ENCODE results near the gene LNX2.

LNX2 gene

DNA sequence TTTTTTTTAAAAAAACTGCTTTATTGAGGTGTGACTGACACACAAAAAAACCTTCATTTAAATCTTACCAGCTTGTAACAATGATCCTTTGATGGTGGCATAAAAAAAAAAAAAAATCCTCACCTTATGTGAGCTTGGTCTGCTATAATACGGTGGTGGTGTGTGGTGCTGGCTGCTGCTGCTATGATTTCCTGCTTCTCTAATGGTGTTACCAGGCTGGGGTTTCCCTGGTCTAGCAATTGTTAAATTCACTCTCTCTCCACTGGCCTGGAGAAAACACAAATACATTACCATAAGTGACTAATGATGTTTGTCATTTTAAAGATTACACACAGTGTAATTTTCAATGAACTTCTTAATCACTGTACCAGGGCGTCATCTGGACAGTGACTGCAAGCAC, 60.6 kb downstream of the LNX2 start:
- no peak for DNase-seq (ENCODE audit: low read depth)

DNA sequence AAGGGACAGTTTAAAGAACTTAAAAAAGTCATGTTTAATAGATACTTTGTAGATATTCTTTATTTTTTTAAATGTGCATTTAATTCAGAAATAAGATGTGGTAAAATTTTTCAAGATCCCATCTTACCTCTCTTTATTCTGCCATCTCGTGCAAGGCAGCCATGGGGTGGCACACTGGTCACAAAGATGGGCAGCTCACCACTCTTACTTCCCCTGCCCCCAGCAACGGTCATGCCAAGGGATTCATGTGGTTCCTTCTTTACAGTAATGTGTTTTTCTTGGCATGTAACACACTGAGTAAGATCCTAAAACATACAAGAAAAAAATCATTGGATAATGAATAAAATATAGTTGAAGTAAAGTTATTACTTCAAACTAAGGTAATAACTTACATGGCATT, 64.2 kb downstream of the LNX2 start:
- DNase-seq (ENCODE audit: low read depth): no peak

DNA sequence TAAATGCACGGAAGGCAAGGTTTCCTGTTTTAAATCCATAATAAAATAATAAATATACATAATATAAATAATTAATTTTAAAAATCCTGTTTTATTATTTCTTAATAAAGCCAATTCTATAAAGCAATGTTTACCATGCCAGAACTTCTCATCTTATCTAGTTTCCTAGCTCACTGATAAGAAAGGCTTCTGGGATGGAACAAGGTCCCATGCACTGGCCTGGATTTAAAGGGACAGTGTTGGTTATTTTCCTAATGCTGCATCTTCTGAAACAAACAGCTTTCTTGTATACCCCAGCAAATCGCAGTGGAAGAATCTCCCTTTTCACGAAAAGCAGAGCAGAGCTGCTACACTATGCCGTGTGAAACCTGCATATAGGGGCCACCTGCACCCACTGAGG, 68.8 kb downstream of the LNX2 start:
- DNase-seq (ENCODE audit: low read depth): no peak

DNA sequence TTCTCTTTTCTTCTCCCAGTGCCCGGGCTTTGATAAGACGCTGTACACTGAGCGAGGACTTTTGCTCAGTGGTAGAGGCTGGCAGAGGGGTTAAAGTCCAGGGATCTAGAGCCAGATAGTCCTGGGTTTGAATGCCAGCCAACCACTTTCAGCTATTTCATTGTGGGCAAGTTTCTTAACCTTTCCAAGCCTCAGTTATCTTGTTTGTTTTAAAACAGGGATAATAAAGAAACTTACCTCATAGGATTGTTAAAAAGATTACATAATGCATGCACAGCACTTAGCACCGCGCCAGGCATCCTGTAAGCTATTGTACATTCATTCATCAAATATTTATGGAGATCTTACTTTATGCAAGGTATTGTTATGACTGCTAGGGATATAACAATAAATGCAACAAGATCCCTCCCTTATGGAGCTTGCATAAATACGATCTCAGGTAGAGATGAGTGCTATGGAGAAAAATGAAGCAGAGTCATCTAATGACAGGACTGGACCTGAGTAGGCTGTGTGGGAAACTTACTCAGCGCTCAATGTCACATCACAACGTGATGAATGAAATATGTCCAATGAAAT, 70.8 kb downstream of the LNX2 start:
- no peak for DNase-seq (ENCODE audit: low read depth)

DNA sequence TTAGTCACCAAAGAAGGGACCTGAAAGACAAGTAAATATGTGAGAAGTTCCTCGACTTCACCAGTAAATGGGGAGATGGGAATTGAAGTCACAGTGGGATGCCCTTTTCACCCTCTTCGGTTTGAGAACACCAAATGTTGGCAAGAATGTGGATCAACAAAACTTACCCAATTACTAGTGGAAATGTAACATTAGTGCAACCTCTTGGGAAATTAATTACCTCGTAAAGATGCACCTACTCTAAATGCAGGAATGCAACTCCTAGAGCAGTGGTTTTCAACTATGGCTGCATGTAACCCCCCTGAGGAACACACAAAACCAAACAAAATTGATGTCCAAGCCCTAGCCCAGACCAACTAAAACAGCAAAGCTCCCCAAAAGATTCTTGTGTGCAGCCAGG, 78.1 kb downstream of the LNX2 start:
- no peak for DNase-seq (ENCODE audit: low read depth)

DNA sequence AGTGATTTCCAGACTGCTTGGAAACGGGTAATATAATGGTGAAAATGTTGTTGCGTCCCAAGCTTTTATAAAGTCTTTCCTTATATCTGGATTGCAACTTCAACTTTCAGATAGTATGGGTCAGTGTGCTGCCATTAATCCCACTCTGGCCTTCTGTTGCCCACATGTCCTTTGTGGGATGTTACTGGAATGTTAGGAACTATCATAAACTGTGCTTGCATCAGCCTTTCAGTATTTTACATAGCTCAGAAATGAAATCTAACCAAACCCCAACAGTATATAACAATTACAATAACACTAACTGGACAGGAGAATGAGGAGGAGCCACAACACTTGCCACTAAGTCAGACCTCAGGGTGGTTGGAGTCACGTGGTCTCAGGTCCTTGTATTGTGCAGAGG, 78.9 kb downstream of the LNX2 start:
- DNase-seq (ENCODE audit: low read depth): no peak

DNA sequence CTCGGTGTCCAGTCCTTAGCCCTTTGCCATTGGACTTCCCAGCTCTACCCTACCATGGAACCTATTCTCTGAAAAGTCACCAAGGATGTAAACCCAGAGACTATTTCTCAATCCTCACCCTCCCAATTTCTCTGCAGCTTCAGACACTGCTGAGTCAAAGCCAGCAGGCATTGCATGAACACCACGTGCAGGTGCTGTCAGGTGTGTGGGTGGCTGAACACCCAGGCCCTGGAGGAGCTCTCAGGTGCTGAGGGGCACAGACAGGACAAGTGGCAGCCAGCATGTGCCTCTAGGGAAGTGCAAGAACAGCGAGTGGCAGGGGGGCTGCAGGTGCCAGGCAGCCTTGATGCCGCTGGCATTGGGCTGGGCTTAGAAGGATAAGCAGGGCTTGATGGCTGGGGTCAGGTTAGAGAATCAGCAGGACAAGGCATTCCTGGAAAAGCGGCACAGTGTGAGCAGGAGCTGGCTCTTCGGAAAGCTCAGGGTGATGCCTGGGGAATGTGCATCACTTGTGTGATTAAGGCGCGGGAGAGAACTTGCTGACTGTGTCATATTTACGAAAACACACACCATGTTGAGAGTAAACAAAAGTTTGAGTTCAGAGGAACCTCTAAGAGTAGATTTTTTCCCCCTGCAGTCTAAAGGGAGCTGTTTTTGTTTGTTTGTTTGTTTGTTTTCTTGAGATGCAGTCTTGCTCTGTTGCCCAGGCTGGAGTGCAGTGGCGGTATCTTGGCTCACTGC, 83.8 kb downstream of the LNX2 start:
- no peak for DNase-seq (ENCODE audit: low read depth)

DNA sequence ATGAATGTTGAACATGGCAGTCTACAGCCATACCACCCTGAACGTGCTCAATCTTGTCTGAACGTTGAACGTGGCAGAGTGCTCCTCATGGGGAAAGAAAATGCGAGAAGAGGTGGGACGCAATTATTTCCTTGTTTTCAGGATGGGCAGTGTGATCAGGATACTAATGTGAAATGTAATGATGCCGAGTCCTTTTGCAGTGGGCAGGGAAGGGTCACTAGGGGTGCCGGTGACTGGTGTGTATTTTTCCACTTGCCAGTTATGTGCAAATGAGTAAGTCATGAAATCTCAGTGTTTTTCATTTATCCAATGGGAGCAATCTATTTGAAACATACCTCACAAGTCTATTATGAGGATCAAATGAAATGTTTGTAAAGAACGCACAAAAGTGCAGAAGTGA, 84.8 kb downstream of the LNX2 start:
- no peak for DNase-seq (ENCODE audit: low read depth)

DNA sequence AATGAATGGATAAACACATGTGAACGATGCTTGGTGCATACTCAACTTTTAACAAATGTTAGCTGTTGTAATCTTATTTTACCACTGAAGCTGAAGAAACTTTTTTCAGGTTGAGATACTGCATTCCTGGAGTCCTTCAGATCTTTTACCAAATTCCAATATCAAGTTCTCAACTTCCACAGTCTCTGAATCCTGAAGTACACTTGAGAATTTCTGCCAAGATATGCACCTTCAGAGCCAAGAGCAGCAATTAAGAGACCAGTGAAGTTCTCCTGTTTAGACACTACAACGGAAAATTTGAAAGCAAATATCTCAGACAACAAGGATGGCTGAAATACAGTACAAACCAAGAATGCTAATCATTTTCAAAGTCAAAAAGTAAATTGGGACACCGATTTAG, 85.3 kb downstream of the LNX2 start:
- DNase-seq (ENCODE audit: low read depth): no peak

DNA sequence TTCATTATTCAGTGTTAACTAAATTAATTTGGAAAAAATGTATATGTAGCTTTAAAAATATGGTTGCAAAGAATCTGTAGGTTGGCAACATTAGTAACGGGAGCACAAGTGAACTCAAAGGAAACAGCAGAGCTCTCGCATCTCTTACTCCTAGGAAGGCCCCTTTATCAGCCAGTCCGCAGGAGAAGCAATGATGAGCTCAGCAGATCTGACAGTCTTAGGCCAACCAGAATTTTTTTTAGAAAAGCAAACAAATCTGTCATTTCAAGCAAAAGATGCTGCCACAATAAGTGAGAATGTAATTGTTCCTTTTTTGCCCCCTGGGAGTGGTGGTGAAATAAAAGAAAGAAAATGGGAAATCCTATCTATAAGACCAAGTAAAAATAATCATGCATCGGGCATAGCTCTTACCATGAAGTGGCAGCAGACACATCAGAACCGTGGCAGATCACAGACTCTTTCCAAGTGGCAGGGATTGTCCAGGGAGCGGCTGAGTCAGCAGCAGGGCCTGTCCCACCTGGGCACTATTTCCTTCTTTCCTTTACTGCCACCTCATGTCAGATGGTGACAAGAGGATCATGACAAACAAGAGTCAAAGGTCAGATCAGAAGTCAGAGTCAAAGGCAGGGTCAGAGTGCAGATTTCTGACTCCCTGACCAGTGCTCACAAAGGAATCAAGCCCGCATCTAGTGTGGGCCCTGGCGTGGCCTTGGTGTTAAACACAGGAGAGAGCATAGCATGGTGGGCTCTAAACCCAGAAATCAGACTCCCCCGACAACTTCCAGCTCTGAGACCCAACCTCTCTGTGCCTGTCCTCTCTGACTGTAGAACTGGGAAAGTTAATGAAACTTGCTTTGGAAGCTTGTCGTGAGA, 86.0 kb downstream of the LNX2 start:
- no peak for DNase-seq (ENCODE audit: low read depth)

DNA sequence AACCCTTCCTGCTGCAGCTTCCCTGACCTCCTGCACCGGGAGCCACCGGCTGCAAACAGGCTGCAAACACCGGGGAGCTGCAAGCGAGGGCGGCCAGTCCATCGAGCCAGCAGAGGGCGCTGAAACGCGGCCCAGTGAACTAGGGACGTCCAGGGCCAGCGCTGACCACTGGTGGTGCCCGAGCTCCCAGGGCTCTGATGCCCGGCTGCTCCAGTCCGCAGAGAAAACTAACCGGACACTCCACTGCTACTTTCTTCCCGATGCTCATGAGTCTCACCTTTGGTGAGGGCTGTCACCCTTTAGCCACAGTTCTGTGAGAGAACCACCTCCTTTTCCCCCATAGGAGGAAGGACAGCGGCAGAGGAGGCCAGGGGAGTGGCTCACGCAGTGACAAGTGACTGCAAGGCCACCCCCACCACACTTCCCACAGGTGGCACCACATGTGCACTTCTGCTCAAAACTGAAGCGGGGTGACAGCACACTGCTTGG, 87.1 kb downstream of the LNX2 start:
- peak; percentile 14 for DNase-seq (ENCODE audit: low read depth)

DNA sequence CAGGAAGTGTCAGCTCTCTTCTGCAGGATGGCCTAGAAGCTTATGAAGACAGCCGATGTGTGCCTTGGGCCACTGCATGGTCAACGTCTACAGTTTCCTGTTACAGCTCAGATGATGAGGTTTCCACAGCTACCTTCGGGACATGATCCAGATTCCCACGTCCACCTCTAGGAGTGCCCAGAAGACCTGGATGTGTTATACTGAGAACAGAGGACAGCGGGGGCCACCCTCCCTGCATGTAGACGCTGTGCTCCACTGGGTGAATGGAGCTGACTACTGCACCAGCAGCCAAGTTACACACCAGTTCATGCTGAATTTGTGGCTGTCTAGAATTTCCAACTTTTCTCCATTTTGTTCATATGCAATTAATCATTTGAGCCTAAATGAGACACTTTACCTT, 91.4 kb downstream of the LNX2 start:
- no peak for DNase-seq (ENCODE audit: low read depth)

DNA sequence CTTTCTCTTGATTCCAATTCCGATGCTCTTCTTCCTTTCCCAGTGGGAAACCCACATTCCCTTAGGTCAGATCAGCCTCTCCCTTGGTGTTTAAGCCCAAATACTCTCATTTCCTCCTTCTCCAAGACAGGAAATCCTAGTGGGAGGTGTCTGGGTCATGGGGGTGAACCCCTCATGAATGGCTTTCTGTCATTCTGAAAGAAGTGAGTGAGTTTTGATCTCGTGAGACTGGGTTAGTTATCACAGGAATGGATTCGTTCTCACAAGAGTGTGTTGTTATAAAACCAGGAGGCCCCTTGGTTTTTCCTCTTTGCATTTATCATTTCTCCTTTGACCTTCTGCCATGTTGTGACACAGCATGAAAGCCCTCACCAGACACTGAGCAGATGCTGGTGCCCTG, 93.8 kb downstream of the LNX2 start:
- DNase-seq (ENCODE audit: low read depth): no peak

DNA sequence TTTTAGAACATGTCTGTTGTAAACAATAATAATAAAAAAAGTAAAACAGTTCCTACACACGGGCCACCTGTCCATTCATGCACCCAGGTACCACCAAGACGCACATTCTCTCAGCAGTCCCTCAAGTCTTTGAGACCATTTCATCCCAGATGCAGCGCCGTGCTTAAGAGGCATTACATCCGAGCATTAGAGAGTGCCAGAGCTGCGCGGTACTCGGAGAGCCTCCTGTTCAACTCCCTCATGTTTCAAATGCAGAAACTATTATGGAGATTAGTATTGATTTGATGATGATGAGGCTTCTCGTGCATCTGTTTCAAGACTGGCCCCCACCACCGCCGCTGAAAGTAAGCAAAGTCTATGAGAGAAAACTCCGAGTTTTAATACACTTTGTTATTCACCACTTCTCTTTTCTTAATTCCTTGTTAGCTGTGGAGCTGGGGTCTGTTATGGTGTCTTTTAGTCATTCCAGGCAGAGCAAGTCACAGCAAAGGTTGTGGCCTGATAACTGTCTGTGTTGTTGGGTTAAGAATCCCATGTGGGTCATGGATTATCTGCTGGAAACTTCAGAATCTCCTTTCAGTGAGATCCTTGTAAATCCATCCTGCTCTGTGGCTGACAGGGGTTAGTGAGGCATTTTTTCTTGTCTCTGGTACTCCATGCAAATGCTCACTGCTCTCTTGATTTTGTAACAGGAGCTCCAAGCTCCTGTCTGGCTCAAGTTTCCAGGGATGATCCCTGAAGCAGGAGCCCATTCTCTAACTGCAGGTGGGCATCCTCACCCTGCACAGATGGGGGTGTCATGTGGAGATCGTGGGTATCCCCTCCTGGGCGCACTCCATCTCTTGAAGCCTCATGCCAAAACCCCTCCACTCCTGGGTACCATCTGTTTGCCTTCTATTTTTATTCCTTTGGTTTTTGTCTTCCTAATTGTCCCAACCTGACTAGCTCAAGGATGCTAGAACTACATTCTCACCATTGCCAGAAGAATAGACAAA, 95.1 kb downstream of the LNX2 start:
- no peak for DNase-seq (ENCODE audit: low read depth)

DNA sequence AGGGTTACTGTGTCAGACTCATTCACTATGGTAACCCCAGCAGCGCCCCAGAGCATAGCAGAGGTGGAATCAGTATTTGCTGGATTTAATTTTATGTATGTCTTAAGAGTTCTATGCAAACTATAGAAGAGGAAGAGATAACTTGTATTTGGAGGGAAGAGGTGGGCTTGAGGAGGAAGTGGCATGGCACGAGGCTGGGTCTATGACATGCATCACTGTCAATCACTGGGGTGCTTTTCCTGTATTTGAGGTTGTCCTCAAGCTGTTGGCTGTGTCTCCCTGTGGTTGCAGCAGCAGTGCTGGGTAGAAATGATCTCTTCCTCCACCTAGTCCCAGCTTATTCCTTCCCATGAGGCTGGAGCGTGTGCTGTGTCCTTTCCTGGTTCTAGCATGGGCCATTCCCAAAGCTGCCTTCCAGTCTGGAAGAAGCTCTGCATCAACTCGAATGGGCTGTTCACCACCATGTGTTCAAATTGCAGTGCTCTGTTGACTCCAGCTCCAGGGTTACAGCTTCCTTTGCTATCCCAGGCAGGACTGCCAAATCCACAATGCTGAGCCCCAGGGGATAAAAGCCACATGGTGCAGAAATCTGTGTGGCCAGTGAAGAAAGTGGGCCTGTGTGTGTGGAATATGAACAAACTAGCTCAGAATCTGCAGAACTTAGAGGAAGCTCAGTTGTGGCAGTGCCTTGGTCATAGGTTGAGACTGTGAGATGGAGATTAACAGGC, 96.8 kb downstream of the LNX2 start:
- DNase-seq (ENCODE audit: low read depth): no peak

DNA sequence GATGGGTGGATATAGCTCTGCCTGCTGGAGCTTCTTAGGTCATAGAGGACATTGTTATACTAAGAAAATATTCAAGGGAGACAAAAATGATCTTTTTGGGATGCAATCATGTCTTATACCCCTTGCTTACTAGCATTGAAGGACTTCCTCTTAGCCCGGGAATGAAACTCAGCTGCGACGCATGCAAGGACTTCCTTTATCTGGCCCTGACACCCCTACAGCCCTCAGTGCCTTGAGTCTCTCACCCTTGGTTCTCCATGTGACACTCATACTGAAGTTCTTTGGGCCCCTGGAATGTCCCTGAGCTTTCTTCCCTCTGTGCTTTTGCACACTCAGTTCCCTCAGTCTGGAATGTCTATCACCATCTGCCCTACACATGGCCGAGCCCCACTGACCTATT, 97.5 kb downstream of the LNX2 start:
- no peak for DNase-seq (ENCODE audit: low read depth)

DNA sequence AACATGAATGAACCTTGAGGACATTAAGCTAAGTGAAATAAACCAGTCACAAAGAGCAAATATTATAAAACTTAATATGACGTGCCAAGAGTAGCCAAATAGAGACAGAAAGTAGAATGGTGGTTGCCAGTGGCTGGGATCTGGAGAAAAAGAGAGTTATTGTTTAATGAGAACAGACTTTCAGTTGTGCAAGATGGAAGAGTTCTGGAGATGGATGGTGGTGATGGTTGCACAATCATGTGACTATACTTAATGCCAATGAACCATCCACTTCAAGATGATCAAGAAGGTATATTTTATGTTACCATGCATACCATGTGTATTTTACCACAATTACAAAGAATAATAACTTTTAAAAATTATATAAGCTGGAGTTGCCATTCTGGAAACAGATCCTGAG, 104.2 kb downstream of the LNX2 start:
- no peak for DNase-seq (ENCODE audit: low read depth)

DNA sequence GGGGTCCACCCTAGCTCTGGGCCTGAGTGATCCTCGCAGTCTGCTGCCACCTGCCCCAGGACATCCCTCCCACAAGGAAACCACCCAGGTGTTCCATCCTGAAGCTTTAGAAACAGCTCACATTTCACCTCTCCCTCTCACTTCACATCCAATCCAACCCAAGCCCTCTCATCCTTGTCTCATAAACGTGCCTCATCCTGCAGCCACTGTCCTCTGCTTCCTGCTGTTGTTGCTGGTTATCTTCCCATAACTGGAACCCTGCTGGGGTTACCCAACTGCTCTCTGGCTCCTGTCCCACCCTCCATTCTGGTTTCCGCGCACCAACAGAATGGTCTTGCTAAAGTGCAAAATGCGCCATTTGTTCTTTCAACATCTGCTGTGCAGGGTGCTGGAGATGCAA, 110.2 kb downstream of the LNX2 start:
- no peak for DNase-seq (ENCODE audit: low read depth)

DNA sequence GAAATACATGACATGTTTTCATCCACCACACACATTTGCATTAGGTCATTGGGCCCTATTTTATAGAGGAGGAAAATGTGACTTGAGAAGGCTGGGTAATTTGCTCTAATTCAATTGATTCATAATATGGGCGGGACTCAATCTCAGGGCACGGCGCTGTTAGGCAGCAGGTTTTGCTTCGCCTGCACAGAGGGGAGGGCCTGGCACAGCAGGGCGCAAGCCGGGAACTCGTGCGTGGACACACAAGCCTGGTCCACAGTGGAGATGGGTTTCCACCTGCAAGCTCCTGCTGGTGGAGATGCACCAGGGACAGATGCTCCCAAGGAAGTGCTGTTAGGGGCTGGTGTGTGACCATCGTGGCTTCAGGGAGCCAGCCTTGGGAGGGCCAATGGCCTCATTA, 111.5 kb downstream of the LNX2 start:
- no peak for DNase-seq (ENCODE audit: low read depth)

DNA sequence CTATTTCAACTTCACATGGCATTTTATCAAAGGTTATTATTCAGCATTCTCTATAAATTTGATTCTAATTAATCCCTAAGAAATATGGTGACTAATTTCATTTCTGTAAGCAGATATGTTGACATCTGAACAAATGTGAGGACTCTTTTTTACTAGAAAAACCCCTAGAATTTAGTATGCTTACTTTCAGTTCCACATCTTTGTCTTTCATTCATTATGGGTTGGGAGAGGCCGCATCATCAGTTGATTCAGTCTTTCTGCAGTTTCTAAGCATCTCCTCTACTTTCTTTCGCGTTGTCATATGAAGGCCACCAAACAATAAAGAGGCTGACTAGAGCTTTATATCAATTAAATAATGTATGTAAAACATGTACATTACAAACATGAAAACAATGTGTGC, 114.5 kb downstream of the LNX2 start:
- no peak for DNase-seq (ENCODE audit: low read depth)

DNA sequence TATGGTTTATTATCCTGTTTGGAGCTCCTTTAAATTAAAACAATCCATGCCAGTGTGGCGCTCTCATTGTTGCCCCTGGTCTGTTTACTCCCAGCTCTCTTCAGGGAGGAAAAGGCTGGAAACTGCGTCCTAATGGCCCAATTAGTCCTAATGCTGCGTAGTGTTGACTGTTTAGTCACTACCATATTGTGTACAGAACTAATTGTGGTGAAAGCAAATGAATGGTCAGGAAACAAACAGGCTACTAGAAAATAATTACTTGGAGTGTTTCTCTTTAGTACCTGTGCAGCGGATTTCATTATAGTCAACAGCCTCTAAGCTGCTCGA, 115.5 kb downstream of the LNX2 start:
- DNase-seq (ENCODE audit: low read depth): no peak

All from non-pigmented ciliary epithelial cell (primary cell).